DMS79 (cell line): ENCODE results near the gene HASPIN.

Source experiments
- DNase-seq: peaks from one replicate; lab custom pipeline; 2025; lab: John Stamatoyannopoulos, UW

HASPIN gene

DNA sequence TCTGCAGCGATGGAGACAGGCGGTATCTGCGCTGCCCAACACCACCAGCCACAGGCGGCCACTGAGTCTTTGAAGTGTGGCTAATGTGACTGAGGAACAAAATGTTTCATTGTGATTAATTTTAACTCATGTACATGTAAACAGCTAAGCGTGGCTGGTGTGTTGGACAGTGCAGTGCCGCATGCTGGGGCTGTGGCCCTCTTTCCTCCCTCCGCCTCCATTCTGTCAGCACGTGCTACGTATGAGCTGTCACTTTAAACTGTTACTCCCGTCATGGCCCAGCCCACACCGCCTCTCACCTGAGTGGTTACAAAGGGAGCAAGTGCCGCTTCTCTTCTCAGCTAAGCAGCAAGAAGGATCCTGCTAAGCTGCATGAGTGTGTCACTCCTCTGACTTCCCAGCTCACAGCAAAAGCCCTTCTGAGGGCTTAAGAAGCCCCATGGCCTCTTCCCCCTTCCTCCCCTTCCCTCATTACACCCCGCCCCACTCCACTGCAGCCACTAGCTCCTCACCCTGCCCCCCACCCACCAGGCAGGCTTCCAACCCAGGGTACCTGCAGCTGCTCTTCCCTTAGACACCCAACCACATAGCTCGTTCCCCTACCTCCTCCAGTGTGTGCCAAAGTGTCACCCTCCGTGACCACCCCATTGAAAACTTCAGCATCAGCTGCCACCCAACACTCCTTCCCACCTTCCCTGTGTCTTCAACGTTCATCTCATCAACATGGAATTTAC is 15.0 kb downstream of the HASPIN start:
- DNase-seq = peak; percentile 75

DNA sequence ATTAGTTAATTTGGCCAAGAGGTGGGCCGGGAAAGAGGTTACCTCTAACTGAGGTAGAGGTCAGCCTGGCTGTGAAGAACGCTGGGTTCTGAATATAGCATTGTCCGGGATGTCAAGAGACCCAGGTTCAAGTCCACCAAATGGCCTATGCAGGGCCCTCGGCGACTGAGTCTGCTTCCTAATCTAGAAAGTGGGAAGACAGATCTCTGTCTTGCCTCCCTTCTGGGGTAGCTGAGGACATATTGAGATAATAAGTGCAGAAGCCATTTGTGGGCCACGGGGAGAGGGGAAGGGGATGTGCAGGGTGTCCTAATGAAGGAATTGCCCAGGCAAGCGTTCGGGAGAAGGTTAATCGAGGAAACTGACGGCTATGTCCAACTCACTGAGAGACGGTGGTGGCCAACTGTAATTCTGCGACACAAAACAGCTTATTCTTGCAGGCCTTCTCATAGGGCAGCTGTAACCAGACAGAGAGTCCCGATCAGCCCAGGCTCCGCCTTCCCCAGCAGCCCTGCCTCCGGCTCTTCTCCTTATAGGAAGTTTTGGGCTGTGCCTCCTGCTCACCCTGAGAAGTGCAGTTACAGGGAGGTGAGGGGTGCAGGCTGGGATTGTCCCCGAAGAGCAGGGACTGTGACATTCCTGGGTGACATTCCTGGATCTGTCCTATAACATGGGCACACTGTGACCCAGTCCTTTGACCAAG is 15.9 kb downstream of the HASPIN start:
- DNase-seq = no peak

DNA sequence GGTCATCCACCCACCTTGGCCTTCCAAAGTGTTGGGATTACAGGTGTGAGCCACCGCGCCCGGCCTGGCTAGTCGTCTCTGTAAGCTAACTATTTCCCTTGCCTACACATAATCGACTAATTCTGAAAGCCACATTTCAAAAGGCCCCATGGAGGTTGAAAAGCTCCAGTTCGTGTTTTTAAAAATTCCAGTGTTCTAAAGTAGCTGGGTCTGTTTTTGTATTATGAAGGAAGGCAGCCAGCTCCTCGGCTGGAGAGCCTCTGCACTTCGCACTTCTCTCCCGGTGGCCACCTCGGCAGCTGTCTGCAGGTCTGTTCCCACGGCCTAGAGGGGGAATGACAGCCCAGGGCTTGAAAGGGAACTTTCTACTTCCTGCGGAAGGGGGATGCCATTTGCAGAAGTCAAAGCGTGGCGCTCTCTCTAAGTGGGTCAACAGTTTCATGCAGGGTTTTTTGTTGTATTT is 16.9 kb downstream of the HASPIN start:
- DNase-seq = no peak

DNA sequence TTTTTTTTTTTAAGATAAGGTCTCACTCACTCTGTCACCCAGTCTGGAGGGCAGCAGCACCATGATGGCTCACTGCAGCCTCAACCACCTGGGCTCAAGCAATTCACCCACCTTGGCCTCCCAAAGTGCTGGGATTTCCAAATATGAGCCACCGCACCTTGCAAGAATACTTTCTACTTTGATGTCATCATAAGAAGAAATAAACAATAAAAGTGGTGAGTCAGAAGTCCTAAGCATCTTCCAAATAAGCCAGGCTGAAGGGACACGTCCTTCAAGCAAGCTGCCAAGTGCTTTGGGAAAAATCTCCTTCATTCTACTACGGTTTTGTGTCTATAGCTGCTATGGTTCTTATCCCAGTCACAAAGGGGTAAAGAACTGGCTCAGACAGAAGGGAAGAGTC is 20.3 kb downstream of the HASPIN start:
- DNase-seq = no peak

DNA sequence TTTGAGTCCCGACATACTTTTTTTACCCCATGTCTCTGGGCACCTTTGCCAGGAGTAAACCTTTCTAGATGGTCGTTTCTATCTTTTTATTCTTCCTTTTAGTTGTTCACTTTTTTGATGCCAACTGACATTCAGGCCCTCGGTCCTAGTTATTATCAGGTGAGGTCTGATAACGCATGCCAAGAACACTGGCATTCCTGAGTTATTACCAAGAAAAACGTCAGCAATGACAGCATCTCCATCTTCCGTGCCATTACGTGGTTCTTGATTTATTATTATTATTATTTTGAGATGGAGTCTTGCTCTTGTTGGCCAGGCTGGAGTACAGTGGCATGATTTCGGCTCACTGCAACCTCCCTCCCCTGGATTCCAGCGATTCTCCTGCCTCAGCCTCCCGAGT is 21.4 kb downstream of the HASPIN start:
- no peak for DNase-seq

DNA sequence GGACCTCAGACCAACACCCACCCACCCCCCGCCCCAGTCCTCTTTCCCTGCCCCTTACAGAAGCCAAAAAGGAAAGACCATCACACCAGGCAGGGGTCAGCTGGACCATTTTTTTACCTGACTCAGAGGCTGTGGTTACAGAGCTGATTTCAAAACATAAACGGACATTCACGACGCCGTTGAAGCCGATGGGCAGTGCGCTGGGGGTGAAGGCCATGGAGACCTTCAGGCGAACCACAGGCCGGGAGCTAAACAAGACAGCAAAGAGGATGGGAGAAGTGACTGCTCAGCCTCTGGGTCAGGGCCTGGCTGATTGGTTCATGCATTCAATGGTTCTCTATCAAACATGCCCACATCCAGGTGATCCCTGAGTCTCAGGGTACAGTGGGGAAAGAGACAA is 24.1 kb downstream of the HASPIN start:
- DNase-seq = no peak

DNA sequence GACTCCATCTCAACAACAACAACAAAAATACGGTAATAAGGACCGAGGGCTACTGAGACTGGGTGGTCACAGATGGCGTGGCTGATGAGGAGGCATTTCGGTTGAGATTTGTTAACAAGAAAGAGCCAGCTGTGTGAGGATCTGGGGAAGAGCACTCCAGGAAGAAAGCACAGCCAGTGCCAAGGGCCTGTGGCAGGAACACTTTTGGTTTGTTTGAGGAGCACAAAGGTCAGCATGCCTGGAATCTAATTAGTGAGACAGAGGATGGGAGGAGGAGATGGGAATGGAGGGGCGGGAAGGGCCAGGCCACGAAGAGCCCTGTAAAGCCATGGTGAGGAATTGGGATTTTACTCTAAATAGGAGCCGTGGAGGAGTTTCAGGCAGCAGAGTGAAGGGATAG is 24.9 kb downstream of the HASPIN start:
- DNase-seq = no peak

DNA sequence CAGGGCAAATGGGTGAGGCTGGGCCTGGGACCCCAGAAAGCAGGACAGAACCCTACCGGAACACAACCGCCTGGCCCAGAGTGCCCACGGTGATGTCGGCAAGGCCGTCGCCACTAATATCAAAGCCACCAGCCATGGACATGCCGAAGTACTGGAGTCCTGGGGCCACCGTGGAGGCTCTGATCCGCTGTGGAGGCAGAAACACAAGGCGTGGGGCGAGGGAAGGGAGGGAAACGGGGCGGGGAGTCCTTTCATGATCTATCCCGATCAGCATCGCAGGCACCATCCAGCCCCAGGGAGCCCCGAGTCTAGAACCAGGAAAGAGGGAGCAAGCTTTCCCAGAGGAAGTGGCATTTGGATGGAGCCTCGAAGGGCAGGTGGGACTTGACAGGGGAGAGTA is 26.6 kb downstream of the HASPIN start:
- DNase-seq = no peak

DNA sequence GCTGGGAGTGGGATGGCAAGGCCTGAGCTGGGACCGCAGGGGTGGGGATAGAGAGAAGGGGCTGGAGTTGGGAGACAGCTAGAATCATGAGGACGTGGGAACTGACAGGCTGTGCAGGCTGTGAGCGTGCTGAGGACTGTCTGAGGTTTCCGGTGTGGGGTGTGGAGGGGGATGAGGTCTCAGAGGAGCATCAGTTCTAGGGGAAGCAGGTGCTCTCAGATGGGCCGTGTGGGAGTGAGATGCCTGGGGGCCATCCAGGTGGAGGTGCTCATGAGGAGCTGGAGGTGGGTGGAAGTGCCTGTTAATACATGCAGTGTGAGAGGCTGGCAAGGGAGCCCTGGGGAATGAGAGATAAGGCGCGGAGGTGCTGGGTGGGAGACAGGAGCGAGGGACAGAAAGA is 27.2 kb downstream of the HASPIN start:
- DNase-seq = no peak

DNA sequence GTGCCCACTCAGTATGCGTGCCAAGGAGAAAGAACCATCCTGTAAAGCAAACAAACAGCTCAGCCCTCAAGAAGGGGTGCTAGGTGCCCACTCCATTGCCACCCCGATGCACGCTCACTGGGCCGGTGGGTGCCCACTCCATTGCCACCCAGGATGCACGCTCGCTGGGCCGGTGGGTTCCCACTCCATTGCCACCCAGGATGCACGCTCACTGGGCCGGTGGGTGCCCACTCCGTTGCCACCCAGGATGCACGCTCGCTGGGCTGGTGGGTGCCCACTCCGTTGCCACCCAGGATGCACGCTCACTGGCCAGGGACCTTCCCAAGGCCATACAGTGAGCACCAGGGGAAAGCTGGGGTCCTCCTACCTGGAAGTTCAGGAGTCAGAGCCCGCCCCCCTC is 28.1 kb downstream of the HASPIN start:
- no peak for DNase-seq

DNA sequence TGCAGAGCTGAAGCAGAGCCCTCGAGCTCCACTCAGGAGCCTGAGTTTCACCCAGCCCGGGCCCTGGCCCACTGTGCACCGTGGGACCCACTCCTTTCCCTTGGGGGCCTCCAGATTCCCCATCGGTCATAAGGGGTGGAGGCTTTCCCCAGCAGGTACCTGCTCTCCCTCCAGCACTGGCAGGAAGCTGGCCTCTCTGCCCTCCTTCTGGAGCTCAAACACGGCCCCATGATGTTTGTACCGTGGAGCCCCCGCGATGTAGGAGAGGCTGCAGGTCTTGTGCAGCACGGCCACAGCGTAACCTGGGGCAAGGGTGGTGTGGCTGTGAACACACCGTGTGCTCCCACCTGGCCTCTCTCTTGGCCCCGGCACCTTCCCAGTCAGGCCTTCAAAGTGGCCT is 29.9 kb downstream of the HASPIN start:
- no peak for DNase-seq

DNA sequence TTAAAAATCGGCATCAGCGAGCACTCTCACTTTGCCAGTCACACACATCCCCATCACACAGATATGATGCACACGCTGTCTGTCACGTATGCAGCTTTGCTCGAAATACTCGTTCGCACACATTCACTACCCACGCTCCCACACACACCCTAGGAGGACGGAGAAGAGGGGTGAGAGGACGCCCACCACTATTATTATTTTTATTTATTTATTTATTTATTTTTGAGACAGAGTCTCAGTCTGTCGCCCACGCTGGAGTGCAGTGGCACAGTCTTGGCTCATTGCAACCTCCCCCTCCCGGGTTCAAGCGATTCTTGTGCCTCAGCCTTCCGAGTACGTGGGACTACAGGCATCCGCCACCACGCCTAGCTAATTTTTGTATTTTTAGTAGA is 30.4 kb downstream of the HASPIN start:
- DNase-seq = no peak

DNA sequence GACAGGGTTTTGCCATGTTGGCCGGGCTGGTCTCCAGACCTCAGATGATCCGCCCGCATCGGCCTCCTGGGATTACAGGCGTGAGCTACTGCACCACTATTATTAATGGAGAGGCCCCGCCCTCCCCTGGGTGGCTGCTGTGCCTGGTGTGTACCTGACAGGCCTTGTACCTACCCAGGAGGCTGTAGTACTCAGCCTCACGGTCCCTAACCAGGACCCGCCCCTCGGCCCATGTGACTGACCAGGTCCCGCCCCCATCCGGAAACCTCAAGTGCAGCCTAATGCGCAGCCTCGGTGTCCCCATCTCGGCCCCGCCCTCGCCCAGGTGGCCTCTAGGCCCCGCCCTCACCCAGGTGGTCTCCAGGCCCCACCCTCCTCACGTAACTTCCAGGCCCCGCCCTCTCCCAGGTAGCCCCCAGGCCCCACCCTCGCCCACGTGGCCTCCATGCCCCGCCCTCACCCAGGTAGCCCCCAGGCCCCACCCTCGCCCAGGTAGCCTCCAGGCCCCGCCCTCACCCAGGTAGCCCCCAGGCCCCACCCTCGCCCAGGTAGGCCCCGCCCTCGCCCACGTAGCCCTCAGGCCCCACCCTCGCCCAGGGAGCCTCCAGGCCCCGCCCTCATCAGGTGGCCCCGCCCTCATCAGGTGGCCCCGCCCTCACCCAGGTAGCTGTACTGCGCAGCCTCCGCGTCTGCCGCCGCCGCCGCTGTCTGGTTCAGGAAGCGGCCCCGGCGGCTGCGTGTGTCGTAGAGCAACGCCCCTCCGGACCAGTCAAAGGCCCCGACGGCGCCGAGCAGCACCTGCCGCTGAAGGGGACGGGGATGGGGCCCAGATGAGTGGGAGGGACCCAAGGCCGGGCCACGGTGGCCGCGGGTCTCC is 31.0 kb downstream of the HASPIN start:
- peak; percentile 97 for DNase-seq

DNA sequence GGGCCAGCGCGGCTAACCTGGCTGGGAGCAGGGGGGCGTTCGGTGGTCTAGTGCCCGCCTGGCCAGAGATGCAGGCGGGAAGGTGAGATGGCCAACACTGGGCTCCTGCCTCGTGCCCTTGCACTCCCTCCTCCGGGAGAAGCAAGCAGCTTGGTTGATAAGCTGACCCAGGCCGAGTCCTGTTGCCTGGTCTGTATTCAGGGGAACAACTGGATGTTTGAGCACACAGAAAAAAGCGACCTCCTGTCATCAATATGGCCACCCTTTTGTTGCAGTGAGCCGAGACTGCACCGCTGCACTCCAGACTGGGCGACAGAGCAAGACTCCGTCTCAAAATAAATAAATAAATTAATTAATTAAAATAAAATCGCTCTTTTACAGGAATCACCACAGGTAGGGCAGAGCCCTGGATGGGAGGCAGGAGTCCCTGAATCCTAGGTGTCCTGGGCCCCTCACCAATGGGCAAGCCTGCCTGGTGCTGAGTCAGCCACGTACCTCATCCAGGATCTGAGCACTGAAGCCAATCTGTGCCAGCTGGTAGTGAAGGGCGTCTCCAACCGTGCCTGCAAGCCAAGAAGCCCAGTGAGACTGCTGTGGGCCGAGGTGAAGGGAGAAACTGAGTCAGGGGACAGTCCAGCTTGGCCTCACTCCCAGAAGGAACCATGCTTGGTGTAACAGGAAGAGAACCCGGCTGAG is 31.8 kb downstream of the HASPIN start:
- DNase-seq = peak; percentile 61

DNA sequence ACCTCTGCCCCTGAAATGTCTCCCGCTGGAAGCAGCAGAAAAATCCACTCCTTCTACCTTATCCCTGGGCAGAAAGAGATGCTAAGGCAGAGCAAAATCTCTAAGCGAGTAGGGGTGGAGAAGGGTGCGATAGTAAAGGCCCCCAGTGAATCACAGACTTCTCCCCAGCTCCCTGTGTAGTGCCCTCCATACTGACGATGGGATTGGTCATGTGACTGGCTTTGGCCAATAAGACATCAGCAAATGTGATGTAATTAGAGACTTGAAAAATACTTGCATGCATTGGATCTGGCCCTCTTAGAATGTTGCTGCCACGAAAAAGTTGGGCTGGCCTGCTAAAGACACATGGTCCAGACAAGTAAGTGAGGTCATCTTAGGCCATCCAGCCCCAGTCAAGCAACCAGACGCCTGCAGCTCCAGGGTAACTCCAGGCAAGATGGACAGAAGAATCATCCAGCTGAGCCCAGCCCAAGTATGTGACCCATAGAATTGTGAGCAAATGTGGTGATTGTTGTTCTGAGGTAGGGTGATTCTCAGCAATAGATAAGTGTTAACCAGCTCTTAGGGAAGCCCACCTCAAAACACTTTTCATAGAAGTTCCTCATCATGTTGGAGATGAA is 36.0 kb downstream of the HASPIN start:
- no peak for DNase-seq

DNA sequence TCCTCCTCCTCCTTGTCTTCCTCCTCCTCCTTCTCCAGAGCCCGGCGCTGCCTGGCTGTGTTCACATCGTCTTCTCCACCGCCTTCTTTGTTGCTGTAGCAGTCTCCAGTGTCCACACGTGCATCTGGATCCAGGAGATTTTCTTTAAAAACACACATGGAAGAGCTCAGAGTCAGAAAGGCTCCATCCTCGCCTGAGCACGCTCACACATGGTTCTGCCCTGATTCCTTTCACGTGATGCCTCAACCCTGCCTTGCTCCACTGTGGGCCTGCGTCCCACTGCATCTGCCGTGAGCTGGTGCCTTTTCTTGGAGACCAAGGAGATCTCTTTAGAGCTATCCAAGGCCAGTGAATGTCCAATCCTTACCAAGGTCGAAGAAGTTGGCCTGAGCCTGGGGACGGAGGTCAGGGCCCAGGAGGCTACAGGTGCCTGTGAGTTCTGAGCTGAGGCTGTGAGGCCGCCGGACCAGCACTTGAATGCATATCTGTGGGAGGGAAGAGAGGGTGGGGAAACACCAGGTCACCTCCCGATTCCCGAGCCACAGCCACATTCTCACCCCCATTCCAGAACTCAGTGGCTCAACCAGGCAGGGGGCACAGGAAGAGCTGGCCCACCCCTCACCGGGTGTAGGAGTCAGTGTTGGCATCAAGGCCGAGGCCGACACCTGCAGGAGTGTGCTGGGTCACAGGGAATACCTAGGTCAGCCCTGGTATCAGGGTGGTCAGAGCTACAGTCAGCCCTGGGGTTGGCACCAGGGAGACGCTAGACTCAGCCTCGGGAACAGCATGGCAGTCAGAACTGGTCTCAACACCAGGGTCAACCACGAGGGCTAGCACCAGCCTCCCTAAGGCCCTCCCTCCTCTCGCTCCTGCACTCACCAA is 37.6 kb downstream of the HASPIN start:
- DNase-seq = no peak

DNA sequence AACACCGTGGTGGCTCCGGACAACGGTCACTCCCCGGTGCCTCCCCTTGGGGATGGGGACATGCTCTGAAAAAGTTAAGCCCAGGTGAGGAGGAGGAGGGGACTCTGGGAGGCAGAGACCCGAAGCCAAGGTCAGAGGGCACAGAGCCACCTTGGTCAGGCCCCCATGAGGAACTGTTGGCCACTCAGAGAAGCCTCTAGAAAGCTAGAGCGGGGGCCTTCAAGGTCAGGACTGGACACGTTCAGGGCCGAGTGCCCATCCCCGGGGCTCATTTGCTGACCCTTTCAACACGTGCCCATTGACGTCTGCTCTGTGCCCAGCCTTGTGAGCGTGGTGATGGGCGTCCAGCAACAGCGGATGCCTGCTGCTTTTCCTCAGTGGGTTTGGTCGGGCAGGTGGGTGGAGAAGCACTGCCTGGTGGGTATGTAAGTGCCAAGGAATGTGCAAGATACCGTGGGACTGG is 38.2 kb downstream of the HASPIN start:
- no peak for DNase-seq

DNA sequence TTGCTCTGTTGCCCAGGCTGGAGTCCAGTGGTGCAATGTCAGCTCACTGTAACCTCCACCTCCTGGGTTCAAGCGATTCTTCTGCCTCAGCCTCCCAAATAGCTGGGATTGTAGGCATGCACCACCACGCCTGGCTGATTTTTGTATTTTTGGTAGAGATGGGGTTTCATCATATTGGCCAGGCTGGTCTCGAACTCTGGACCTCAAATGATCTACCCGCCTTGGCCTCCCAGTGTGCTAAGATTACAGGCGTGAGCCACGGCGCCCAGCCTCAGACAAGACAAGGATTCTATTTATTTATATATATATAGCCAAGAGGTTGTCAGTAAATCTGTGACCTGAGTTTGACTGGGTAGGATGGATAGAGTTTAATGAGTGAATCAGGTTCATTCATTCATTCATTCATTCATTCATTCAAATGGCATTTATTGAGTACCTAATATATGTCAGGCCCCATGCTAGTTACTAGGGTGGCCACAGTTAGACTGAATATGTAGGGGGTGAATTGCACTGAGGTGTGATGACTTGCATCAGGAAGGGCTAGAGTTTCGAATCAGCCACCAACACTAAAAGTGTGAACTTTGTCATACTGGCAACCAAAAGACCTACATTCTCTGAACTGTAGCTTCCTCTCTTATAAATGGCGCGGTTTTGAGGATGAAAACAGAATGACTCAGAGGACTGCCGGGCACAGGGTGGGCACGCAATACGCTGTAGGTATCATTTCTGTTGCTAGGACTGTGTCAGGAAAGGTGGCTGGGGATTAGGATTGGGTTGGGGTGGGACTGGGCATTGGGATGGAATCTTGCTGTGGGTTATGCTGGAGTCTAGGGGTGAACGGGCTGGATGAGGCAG is 39.4 kb downstream of the HASPIN start:
- no peak for DNase-seq

DNA sequence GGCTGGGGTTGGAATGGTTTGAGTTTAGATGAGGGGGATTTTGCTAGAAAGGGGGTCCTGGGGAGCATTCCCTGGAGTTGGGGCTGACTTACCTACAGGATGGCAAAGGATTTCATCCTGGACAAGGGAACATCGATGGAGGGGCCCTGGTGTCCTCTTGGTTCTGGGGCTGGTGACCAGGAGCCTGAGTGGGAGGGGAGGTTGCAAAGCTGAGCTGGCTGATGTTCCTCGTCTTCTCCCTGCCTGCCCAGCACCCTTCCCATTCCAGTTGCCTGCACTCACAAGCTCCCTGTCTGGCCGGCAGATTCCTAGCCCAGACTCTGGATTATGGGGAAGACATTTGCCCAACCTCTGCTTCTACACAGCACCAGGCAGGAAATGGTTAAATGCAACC is 40.1 kb downstream of the HASPIN start:
- DNase-seq = no peak

DNA sequence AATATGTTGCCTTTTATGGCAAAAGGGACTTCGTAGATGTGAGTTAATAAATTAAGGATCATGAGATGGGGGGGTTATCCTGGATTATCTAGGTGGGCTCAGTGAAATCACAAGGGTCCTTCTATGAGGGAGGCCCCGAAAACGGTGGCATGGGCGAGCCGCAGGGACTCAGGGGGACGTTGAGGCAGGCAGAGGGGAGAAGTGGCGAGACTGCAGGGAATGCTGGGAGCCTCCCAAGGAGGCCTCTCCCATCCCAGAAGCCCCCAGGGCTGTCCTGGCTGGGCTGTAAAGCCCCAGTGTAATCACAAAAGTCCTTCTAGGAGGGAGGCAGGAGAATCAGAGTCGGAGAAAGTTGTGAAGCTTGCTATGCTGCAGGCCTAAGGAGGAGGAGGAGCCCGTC is 42.3 kb downstream of the HASPIN start:
- no peak for DNase-seq
